ENCODE data around the gene TPBGL.

DNA sequence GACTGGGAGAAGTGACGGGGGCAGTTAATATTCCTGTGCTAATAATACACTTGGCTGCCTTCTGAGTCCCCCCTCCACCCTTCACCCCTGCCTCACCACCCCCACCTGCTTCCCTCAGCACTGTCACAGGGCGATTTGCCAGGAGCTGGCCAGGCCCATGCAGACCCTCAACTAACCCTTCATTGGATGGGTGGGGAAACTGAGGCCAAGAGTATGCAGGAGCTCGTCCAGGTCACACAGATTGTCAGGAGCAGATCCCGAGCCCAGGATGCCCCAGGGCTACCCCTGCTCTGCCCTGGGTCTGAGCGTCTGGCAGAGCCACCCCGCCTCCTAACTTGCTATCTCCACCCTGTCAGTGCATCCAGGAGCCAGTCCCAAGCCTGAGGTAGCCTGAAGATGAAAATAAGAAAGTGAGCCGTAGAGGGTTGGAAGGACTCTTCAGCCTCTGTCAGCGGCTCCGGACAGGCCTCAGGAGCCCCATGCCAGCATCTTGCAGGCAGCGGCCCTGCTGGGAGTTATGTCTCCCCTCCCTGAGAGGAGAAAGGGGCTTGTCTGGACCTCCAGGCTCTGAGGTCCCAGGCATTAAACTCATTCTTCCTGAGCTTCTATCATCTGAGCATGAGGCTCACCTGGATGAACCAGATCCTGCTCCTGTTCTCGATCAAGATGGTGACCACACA, 6.2 kb downstream of the TPBGL start:
- TF ChIP-seq, protein P1, sequence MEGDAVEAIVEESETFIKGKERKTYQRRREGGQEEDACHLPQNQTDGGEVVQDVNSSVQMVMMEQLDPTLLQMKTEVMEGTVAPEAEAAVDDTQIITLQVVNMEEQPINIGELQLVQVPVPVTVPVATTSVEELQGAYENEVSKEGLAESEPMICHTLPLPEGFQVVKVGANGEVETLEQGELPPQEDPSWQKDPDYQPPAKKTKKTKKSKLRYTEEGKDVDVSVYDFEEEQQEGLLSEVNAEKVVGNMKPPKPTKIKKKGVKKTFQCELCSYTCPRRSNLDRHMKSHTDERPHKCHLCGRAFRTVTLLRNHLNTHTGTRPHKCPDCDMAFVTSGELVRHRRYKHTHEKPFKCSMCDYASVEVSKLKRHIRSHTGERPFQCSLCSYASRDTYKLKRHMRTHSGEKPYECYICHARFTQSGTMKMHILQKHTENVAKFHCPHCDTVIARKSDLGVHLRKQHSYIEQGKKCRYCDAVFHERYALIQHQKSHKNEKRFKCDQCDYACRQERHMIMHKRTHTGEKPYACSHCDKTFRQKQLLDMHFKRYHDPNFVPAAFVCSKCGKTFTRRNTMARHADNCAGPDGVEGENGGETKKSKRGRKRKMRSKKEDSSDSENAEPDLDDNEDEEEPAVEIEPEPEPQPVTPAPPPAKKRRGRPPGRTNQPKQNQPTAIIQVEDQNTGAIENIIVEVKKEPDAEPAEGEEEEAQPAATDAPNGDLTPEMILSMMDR (IDR thresholded peaks at IDR 0.05): no peak
- TF ChIP-seq POLR2A (IDR thresholded peaks at IDR 0.05): no peak

Data from ovary (tissue), 3 donors.